ENCODE measurements around the gene ACKR2. TPM values are rescaled to one million over a fixed set of nuclear protein-coding genes. Genes with fewer than 3 reads are reported as not detected.

The ACKR2 gene
- polyA plus RNA-seq, 1 donor (not counting 4 experiments of a cell fraction or from before 2014, with no cell fraction given): 0.22 TPM

GRCh38 chr3:42884324-42884723 lies 75.1 kb downstream of the ACKR2 start:
- H2AFZ ChIP-seq (ENCODE audit: control insufficient read depth, low read length): no peak overlapping the region
- no peaks in the 10 kb centered on the region for H3K9me3 ChIP-seq (ENCODE audit: control insufficient read depth, low read depth, low read length)
- H3K4me1 ChIP-seq (ENCODE audit: control insufficient read depth, extremely low read depth, insufficient read depth, low read length): peaks cover 4% of the 10 kb centered on the region
- TF ChIP-seq EZH2 (IDR thresholded peaks at IDR 0.05; ENCODE audit: low read length): no peak
- TF ChIP-seq CTCF (optimal IDR thresholded peaks at IDR 0.05 in 1 of 3, IDR thresholded peaks at IDR 0.05 in 1 of 3, conservative IDR thresholded peaks at IDR 0.05 in 1 of 3; ENCODE audit: extremely low read depth in 1 of 3, insufficient read depth in 2 of 3, low read length in 3 of 3): no peak
- H3K79me2 ChIP-seq (ENCODE audit: control insufficient read depth, insufficient read depth, low read length): no peaks in the 10 kb centered on the region
- FAIRE-seq (no peak), DNase-seq (ENCODE audit: low read depth, low spot score) (no peak)
- no peak overlapping the region for H3K4me2 ChIP-seq (ENCODE audit: control insufficient read depth, extremely low read depth, insufficient read depth, low read depth, low read length)
- no peaks in the 10 kb centered on the region for H3K9me1 ChIP-seq (ENCODE audit: control insufficient read depth, extremely low read depth, insufficient read depth, low read length)
- H3K4me3 ChIP-seq (ENCODE audit: control insufficient read depth in 2 of 3, extremely low read depth in 1 of 3, insufficient read depth in 2 of 3, low read depth in 1 of 3, low read length in 3 of 3): no peak overlapping the region
- H4K20me1 ChIP-seq (ENCODE audit: control insufficient read depth, extremely low read depth, insufficient read depth, low read length): no peaks in the 10 kb centered on the region
- no peak overlapping the region for H3K9ac ChIP-seq (ENCODE audit: control insufficient read depth, extremely low read depth, insufficient read depth, low read length)
- H3K27ac ChIP-seq (ENCODE audit: control insufficient read depth, insufficient read depth, low read length): no peak overlapping the region
- dilution Hi-C loops (cut with MboI; ENCODE audit: extremely low pct_ligation_motif_present, low sequenced_read_pairs): no loop called here
- H3K36me3 ChIP-seq (ENCODE audit: control insufficient read depth in 2 of 2, extremely low read depth in 1 of 2, insufficient read depth in 2 of 2, low read length in 2 of 2): no peaks in the 10 kb centered on the region
- H3K27me3 ChIP-seq (ENCODE audit: control insufficient read depth, extremely low read depth, insufficient read depth, low read length): peaks cover 4% of the 10 kb centered on the region

GRCh38 chr3:42886294-42886822 lies 77.1 kb downstream of the ACKR2 start:
- Histone ChIP-seq H3K4me1 (ENCODE audit: control insufficient read depth, extremely low read depth, insufficient read depth, low read length) (peaks cover under 1% of the 10 kb centered on the region), H3K27me3 (ENCODE audit: control insufficient read depth, extremely low read depth, insufficient read depth, low read length) (no peaks in the 10 kb centered on the region), H3K9me1 (ENCODE audit: control insufficient read depth, extremely low read depth, insufficient read depth, low read length) (no peaks in the 10 kb centered on the region), H3K9ac (ENCODE audit: control insufficient read depth, extremely low read depth, insufficient read depth, low read length) (no peak overlapping the region), H3K79me2 (ENCODE audit: control insufficient read depth, insufficient read depth, low read length) (no peaks in the 10 kb centered on the region), H3K36me3 (ENCODE audit: control insufficient read depth in 2 of 2, extremely low read depth in 1 of 2, insufficient read depth in 2 of 2, low read length in 2 of 2) (no peaks in the 10 kb centered on the region), H2AFZ (ENCODE audit: control insufficient read depth, low read length) (no peak overlapping the region), H3K27ac (ENCODE audit: control insufficient read depth, insufficient read depth, low read length) (no peak overlapping the region), H3K9me3 (ENCODE audit: control insufficient read depth, low read depth, low read length) (no peaks in the 10 kb centered on the region), H3K4me2 (ENCODE audit: control insufficient read depth, extremely low read depth, insufficient read depth, low read depth, low read length) (no peak overlapping the region), H4K20me1 (ENCODE audit: control insufficient read depth, extremely low read depth, insufficient read depth, low read length) (no peaks in the 10 kb centered on the region), H3K4me3 (ENCODE audit: control insufficient read depth in 2 of 3, extremely low read depth in 1 of 3, insufficient read depth in 2 of 3, low read depth in 1 of 3, low read length in 3 of 3) (no peak overlapping the region)
- FAIRE-seq (no peak), DNase-seq (ENCODE audit: low read depth, low spot score) (no peak)
- dilution Hi-C loops (cut with MboI; ENCODE audit: extremely low pct_ligation_motif_present, low sequenced_read_pairs): no loop called here
- no peak for TF ChIP-seq EZH2 (IDR thresholded peaks at IDR 0.05; ENCODE audit: low read length)
- TF ChIP-seq CTCF (optimal IDR thresholded peaks at IDR 0.05 in 1 of 3, IDR thresholded peaks at IDR 0.05 in 1 of 3, conservative IDR thresholded peaks at IDR 0.05 in 1 of 3; ENCODE audit: extremely low read depth in 1 of 3, insufficient read depth in 2 of 3, low read length in 3 of 3): no peak

Measured in keratinocyte (primary cell).